Astrocyte (in vitro differentiated cells and primary cell): ENCODE data around the gene MRPL40.

ENCODE experiments used
- EZH2 ChIP-seq: IDR thresholded peaks from 2 replicates; pipeline ENCODE4 v1.6.1; 2012; ENCODE audit warnings: mild to moderate bottlenecking, low read length, inconsistent platforms; ENCODE audit not compliant: insufficient read depth
- TF ChIP-seq, protein P1 (sequence below): IDR thresholded peaks from 2 replicates; pipeline ENCODE4 v1.5.1; 2011; ENCODE audit warnings: low read depth, mild to moderate bottlenecking, inconsistent platforms, low read length, moderate library complexity; ENCODE audit not compliant: insufficient read depth

DNA sequence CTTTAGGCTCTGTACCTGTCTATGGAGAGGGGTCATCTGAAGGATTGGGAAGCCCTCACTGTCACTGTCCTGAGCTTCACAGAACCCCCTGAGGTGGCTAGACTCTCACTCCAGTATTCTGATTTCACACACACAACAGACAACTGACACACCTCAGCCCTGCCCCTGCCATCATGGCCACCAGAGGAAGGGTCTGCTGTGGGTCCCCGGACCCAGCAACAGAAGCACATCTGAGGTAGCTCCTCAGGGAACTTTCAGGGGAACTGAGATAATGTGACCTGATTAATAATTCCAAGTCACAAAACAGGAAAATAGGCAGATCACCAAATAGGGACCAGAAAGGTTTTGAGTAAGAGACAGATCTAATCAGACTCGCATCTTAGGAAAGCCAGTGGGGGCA, 22.7 kb downstream of the MRPL40 start:
- TF ChIP-seq, protein P1, sequence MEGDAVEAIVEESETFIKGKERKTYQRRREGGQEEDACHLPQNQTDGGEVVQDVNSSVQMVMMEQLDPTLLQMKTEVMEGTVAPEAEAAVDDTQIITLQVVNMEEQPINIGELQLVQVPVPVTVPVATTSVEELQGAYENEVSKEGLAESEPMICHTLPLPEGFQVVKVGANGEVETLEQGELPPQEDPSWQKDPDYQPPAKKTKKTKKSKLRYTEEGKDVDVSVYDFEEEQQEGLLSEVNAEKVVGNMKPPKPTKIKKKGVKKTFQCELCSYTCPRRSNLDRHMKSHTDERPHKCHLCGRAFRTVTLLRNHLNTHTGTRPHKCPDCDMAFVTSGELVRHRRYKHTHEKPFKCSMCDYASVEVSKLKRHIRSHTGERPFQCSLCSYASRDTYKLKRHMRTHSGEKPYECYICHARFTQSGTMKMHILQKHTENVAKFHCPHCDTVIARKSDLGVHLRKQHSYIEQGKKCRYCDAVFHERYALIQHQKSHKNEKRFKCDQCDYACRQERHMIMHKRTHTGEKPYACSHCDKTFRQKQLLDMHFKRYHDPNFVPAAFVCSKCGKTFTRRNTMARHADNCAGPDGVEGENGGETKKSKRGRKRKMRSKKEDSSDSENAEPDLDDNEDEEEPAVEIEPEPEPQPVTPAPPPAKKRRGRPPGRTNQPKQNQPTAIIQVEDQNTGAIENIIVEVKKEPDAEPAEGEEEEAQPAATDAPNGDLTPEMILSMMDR = no peak
- TF ChIP-seq EZH2 = no peak
